NCI-H82 treated with DMSO at 0.1 percent for 48 hours (cell line): ENCODE results near the gene RAET1E.
"Not testable (repeated sequence)": the region's sequence is repeated elsewhere in the genome, so short reads cannot be mapped to it uniquely, and the experiment has no call there.

Source experiments
- DNase-seq: peaks from one replicate; lab custom pipeline; 2025; ENCODE audit not compliant: unreplicated experiment; lab: John Stamatoyannopoulos, UW

Gene RAET1E

DNA sequence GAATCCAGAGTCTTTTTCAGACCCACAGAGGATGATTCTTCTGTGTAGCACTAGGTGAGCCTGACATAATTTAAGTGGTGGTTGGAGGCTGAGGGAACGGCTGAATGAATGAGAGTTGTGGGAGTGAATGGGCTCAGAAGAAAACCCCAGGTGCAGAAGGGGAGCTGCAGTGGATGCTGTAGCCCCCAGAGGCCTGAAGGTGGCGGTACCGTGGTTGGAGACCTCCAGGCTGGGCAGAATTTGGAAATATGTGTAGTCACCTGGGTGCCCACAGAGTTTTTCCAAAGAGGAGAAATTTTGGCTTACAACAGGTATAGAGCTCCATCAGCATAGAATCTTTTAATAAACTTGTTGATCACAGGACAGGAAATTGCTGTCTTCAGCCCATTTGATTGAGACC lies 31.5 kb upstream of the RAET1E start:
- DNase-seq, result no peak

DNA sequence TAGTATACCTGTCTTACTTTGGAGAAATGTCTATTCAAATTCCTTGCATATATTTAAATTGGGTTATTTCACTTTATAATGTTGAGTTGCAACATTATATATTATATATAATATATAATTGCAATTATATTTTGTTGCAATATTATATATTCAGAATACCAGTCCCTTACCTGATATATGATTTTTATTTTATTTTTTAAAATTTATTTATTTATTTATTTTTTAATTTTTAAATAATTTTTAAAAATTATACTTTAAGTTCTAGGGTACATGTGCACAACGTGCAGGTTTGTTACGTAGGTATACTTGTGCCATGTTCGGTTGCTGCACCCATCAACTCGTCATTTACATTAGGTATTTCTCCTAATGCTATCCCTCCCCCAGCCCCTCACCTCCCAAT lies 29.1 kb upstream of the RAET1E start:
- not testable (repeated sequence) for DNase-seq

DNA sequence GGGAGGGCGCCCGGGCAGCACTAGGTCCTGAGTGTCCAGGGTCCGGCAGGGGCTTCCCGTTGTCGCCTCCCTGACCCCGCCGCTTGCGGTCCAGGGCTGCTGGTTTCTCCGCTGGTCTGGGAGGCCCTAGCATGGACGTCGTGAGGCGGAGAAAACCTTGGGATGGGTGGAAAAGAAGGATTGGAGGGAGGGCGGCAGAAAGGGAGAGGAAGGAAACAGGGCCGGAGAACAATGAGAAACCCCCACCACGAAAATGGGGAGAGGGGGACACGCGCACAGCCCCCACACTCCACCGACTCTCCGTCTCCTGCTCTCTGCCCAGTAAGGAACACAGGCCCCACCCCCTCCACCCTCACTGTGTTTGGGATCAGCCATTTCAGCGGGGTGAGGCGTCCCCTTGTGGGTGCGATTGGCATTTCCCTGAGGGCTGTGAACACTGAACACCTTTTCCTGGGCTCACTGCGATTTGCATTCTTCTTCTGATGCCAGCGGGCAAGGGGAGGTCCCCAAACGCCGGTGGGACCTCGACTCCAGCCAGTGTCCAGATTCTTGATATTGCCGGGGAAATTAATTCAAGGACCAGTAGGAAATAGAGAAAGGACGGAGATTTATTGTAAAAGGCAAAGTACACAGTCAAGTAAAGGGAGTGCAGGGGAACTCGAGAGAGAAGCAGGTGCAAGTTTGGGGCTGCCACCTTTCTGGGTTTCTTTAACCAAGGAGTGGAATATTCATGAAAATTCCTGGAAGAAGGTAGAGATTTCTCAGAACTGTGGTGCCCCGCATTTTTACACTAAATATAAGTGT lies 28.3 kb upstream of the RAET1E start:
- DNase-seq, result peak; percentile 32

DNA sequence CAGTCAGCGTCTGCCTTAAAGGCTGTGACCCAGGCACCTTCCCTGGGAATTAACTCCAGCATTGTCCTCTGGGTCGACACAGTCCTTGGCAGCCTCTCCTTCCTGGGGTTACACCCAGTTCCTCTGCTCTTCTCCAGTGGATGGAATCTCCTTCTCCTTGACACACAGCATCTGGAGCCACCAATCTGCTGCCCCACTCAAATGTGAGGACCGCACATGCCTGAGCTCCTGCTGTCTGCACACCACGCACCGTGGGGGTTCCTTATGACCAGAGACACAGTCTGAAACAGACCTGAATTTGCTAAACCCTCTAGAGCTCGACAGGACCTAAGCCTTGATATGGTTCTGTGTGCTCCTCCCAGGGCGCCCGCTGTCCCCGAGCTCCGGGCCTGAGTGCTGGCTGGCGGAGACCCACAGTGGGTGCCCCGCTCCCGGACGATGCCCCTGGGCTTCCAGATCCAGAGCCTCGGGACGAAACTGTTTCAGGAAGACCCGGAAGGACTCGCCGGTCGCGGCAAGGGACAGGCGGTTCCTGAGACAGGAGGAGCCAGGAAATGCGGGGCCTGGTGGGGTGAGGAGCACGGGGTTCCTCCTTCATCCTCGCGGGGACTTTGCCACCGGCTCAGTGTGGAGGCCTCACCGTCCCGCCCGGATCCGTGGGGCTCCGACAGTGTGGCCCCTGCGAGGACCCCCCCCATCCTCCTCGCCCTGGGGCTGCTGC lies 27.5 kb upstream of the RAET1E start:
- no peak for DNase-seq

DNA sequence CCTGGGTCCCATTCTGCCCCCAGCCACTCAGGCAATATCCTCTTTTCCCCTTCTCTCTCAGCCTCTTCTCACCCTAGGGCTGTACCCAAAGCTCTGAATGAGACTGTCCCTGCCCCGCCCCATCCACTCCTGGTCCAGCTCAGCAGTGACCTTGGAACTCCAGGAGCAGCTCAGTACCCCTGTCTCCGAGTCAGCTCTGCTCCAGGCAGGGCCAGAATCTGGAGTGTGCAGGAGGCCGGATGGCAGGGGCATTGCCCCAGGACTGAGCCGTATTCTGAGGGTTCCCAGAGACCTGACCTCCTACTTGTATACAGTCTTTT lies 27.0 kb upstream of the RAET1E start:
- DNase-seq, result no peak

DNA sequence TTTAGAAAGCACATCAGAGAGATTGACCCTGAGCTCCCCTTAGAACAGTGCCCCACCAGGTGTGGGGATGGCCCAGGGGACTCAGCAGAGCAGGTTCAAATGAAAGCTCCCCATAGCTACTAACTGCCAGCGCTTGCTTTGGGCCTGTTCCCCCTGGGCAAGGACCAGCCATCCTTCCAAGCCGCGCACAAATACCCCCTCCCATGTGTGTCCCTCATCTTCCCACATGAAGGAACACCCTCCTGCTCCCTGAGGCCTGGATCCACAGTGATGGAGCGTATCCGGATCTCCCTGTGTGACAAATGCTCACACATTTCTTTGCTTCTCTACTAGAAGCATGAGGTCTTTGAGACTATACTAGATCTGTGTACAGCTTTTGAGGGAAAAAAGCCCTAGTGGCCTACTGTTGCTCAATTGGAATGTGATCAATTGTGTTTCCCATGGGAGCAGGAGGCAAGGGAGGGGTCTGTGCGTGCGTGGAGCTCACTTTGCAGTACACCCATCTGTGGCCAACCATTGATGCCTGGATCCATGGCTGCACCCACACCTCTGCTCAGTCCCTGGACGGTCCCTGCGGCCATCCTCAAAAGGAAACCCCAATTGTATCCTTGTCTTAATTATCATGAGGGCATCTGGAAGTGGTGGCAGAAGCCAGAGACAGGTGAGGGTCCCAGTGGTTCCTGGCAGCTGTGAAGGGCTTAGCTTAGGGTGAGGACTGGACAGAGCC lies 26.5 kb upstream of the RAET1E start:
- DNase-seq, result no peak

DNA sequence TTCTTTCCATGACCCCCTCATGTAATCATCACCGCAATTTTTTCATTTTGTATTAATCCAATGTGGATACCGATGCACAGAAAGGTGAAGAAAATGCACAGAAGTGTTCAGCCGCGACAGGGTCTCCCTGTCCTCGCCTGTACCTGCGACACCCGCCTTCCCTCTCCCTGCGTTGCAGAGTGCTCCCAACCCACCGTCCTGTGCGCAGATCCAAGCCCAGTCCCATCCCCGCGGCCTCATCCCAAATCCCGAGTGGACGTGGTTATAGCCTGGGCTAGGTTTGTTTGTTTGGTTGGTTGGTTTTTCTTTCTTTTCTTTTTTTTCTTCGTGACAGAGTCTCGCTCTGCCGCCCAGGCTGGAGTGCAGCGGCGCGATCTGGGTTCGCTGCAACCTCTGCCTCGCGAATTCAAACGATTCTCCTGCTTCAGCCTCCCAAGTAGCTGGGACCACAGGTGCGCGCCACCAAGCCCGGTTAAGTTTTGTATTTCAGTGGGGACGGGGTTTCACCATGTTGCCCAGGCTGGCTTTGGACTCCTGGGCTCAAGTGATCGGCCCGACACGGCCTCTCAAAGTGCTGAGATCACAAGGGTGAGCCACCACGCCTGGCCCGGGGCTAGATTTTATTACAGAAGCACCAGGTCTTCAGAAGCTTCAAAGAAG lies 25.5 kb upstream of the RAET1E start:
- no peak for DNase-seq

DNA sequence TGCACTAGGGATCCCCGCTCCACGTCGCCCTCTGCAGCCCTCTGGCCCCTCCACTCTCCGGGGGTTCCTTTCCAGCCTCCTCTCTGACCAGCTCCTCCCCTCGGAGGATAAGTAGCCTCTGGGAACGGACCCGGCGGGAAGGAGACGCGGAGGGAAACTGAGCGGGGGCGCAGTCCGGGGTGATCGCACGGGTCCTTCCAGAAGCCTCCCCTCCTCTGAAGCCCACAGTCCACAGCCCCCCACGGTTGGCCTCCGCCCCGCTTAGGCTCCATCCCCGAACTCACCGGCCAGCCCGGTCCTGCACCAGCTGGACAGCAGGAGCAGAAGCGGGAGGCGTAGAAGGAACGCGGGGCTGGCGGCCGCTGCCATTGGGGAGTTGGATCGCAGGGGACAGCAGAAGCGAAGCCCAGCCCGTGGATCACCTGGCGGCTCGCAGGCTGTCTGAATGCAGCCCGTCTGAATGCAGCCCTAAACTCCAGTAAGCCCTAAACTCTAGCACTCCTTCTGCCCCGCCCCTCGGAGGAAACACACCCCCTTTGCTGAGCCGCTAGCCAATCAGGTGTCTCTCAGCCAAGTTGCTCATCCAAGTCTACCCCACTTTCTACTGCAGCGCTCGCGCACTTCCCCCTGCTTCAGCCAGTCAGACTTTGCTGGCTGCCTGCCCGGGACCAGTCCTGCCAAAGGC lies 24.9 kb upstream of the RAET1E start, which contains the start of gene RAET1G:
Gene RAET1G (minus strand): TSS at position 480 of the 685 bp plus-strand sequence. CDS start 111 bp downstream, at position 369.
- peak; percentile 13 for DNase-seq

DNA sequence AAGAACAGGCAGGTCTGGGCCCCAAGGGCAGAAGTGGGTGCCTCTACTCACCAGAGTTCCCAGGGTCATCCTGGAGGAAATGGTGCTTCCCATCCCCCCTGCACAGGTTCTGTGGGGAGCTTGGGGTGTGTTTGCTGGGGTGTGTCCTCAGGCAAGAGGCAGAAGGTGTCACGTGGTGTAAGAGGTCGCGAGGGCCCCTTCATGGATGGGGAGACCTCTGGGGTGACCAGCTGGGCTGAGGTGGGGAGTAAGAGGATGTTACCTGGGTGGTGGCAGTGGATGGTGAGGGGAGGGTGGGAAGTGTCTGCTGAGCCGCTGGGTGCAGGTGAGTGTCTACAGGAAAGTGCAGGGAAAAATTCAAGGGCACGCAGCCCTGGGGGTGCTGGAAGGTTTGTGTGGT lies 24.2 kb upstream of the RAET1E start:
- not testable (repeated sequence) for DNase-seq

DNA sequence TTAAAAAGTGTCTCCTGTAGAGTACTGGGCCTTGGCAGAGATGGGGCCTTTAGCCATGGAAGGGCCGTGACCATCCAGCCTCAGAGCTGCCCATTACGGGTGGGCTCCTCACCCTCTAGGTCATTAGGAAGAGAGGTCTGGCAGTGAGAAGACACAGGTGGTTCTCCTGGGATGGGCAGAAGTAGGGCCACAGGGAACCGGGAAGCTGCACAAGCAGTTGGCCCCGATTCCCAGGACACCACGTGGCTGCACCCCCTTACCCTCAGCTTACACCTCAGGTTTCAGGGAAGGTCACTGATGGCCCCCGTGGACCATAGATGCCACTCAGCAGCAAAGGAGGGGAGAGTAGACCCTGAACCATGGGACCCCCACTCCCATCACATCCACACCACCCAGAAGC lies 23.4 kb upstream of the RAET1E start:
- no peak for DNase-seq

DNA sequence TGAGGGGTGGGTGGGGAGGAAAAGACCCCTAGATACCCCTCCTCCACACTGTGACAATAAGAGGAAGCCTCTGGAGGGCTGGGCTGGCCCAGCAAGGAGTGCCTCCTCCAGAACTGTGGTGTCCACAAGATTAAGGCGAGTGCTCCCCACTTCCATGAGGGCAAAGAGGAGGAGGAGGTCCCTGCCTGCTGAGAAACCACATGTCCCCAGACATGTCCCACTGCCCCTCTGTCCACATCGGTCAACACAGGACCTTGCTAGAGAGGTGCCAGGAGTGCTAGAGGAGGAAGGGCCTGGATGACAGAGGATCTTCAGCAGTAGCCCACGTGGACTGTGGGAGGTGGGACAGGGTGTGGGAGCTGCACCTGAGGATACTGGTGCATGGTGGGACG lies 21.9 kb upstream of the RAET1E start:
- DNase-seq, result no peak

DNA sequence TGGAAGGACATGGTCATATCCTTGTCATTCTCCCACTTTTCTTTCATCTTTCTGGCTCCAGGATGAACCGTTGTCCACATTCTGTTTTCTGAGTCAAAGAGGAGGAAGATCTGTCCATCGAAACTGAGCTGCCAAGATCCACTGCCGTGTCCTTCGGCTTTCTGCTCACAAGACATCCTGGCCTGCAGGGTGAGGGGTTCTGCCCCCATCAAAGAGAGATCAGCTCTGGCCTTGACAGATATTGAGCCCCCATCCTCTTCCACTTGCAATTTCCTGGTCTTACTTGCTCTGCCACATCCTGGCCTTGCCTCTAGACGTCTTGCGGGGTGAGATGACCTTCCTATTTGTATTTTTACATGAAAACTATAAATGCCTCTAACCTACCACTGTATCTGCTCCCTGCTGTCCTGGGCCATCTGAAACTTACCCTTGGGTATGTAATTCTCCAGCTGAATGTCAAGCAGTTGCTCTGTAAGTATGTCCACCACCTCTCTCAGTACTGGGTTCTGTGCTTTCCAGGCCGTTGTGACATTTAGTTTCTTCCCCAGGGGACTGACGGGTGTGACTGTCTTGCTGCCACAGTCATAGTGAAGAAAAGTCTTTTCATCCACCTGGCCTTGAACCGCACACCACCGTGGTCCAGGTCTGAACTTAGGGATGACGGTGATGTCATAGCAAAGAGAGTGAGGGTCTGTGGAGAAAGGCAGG lies 21.4 kb upstream of the RAET1E start:
- DNase-seq, result not testable (repeated sequence)

DNA sequence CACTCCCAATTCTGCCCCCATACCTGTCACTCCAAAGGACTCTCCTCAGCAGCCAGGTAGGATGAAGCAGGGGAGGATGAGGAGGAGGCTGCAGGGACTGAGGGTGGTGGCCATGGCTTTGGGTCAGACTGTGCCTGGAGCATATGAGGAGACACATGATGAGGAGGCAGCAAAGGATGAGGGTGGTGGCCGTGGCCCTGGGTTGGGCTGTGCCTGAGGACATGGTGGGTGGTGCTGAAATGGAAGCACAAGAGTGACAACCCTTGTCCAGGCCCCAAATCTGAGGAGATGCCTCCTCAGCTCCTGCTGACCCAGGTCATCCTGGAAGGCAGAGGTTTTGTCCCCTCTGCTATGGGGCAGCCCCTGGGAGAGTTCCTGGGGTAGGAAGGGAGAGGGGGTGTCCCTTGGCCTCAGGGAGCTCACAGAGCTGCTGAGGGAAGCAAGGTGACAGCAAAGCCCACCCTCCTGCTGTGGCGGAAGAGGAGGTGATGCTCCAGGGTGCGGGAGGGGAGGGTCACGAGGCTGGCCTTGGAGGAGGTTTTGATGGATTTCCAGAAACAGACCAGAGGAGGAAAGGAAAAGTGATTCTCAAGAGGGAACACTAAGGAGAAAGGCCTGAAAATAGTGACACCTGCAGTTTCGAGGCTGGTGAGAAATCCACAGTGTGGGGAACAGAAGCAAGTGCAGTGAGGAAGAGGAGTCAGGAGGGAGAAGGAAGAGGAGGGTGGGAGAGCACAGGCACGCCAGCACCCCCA lies 20.4 kb upstream of the RAET1E start:
- DNase-seq, result no peak

DNA sequence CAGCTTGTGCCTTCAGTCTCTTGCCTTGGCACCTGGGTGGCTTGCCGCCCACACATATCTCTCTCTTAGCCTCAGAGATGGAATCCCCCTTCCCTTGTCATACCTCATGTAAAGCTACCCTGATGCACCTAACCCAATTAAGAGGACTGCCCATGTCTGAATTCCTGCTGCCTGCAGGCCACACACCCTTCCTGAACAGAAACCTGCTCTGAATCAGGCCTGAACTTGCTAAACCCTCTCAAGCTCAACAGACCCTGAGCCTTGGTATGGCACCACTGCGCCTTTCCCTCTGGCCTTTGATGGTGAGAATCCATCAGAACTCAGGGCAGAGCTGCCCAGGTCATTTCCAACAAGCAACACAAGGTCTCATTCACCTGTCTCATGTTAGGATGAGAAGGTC lies 19.8 kb upstream of the RAET1E start:
- DNase-seq, result no peak

DNA sequence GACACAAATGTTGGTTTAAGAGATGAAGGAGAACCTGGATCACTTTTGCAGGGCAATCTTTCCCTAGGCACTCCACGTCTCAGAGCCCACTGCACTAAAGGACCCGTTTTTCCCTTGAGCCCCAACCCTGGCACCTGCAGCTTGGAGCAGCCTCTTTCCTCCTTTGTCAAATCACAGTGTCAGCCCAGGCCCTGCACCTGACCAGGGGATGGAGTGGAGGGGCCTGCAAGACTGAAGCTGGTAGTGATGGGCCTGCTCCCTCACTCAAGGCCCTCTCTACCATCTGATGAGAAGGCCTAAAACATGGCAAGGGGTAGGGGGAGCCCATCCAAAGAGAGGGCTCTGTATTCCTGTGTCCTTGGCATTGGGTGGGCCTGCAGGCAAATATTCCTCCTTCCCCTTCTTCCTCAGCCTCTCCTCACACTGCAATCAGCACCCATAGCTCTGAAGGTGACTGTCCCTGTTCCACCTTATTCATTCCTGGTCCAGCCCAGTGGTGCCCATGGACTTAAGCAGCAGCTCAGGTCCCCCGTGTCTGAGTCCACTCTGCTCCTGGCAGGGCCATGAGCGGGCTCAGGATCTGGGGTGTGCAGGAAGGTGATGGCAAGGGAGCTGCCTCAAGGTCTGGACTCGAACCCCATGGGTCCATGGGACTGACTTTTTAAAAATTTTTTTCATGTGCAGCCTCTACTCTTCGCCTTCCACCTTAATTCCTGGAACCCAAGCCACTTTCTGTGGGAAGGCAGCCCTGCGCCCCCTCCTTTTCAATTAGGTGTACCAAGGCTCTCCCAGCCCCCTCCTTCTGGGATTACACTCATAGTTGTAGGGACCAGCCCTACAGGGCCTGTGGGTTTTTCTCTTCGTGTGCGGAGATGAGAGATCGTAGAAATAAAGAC lies 18.3 kb upstream of the RAET1E start:
- DNase-seq, result no peak

DNA sequence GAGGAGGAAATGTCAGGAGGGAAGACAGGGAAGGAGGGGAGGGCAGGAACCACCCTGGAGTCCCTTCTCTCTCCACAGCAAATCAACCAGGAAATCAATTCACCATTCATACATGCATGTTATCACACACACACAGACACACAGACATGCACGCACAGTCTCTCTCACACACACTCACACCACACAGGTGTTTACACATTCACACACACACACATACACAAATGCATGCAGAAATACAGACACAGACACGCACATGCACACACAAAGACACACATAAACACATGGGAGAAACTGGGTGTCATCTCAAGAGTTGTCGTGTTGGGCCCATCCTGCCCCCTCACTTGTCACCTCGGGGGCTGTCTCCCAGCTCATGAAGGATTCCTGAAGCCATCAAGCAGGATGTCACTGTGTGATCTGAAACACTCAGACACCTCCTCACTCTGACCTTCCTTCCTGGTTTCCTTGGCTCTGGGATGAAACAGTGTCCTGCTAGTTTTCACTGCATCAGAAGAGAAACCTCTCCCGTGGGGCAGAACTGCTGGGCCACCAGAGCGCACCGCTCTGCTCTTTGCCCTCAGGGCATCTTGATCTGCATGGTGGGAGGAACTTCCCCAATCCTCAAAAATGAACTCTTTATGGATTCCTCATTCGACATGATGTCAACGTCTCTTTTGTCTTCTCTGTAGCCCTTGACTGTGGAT lies 15.8 kb upstream of the RAET1E start:
- DNase-seq, result no peak

DNA sequence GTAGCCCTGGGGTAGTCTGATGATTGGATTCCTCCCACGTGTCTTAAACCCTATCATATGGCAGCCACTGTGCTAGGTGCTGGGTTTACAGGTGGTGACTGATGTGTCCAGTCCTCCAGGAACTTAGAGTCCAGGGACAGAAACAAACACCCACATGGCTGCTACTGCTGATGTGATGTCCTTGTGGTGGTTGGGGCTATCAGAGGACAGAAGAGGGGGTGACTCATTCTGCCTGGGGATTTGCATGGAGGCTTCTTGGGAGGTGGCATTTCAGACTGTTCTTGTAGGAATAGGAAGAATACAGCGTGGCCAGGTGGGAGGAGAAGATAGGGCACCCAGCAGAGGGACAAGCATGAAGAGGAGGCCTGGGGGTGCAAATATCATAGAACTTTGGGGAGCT lies 15.2 kb upstream of the RAET1E start:
- DNase-seq, result no peak

DNA sequence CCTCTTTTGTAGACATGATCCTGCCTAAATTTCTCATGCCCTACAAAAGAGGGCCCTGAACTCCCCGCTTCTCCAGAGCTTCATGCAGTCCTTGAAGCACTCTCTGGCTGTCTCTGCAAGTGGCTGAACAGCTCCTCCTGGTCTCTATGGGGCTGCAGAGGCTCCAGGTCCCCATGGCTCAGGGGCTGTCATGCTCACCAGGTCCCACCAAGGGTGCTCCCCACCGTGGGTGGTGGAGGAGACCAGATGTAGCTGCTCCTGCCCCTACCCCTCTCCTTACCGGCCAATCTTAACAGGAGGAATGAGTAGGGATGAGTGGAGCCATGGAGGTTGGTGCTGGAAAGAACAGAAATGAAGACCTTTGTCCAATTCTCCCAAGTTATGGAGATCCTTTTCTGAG lies 14.8 kb upstream of the RAET1E start:
- DNase-seq, result not testable (repeated sequence)
